Transverse colon (tissue), 4 donors: ENCODE measurements around the gene ARL14. TPM values are rescaled to one million over a fixed set of nuclear protein-coding genes. Genes with fewer than 3 reads are reported as not detected.

Experiments used
- DNase-seq: peaks from one replicate; pipeline ENCODE4 v3.0.0-alpha.2; 2019
- H3K27ac ChIP-seq, 4 donors: fragments of 200-600 bp; sonication (generic); 2 replicates each; pipeline ENCODE4 v1.5.1; 2016 to 2018; ENCODE audit warnings: inconsistent platforms in 4 of 4
- H3K27me3 ChIP-seq: fragments of 200-600 bp; sonication (generic); 2 replicates; pipeline ENCODE4 v1.5.1; 2017; ENCODE audit warnings: inconsistent platforms
- H3K36me3 ChIP-seq, 4 donors: fragments of 200-600 bp; sonication (generic); 2 replicates each; pipeline ENCODE4 v1.5.1; 2017 to 2019; ENCODE audit warnings: inconsistent platforms in 4 of 4
- H3K4me1 ChIP-seq, 4 donors: fragments of 200-600 bp; sonication (generic); 2 replicates each; pipeline ENCODE4 v1.5.1; 2017 to 2020; ENCODE audit warnings: inconsistent platforms in 4 of 4
- H3K4me3 ChIP-seq, 4 donors: fragments of 200-600 bp; sonication (generic); 1 replicate in 1 of 4; 2 replicates in 3 of 4; pipeline versions ENCODE4 v1.5.1 to v1.6.1; 2017 to 2019; ENCODE audit warnings: inconsistent platforms in 4 of 4
- H3K9me3 ChIP-seq, 2 donors: fragments of 200-600 bp; sonication (generic); 2 replicates each; pipeline ENCODE4 v1.5.1; 2017 to 2019; ENCODE audit warnings: inconsistent platforms in 2 of 2
- EP300 ChIP-seq: sonication (generic); formaldehyde crosslinking; IDR thresholded peaks from one replicate; pipeline ENCODE4 v1.6.1; 2017; ENCODE audit warnings: antibody characterized with exemption, low read depth
- POLR2A ChIP-seq: fragments of 450-650 bp; IDR thresholded peaks from one replicate; pipeline ENCODE4 v1.6.1; 2016; ENCODE audit warnings: antibody characterized with exemption, mild to moderate bottlenecking, moderate library complexity
- POLR2AphosphoS5 ChIP-seq, 3 donors: sonication (generic); formaldehyde crosslinking; IDR thresholded peaks; one replicate each; pipeline ENCODE4 v1.6.1; 2016; ENCODE audit warnings: antibody characterized with exemption in 3 of 3
- WGBS, 2 donors: methylation state at CpG; one replicate each; pipeline ENCODE4 v1.1.5; 2018; ENCODE audit warnings: low coverage in 1 of 2; 5-methylcytosine and 5-hydroxymethylcytosine counted together
- in situ Hi-C, 4 donors: fragments of 200-750 bp; cut with MboI; loops; one replicate each; pipeline versions ENCODE4 v1.15.0 to v1.15.1; 2017; ENCODE audit warnings: low sequenced_read_pairs in 3 of 4, low pct_ligation_motif_present in 1 of 4, low pct_unique_long_range_greater_than_20kb in 1 of 4
- intact Hi-C: fragments of 100-400 bp; cut with DNase I; formaldehyde crosslinking; loops from one replicate; pipeline ENCODE4 v1.15.1; 2023; ENCODE audit warnings: low total_unique reads
- total RNA-seq, 4 donors: library from RNA; depleted of rRNA; stranded (reverse); fragments of >200 nt; gene quantifications; one replicate each; pipeline ENCODE4 v1.1.0, GENCODE V29; 2016
- TF ChIP-seq, protein P1 (sequence below), 5 experiments: fragments of 200-600 bp in 3 of 5; fragments of 450-650 bp in 2 of 5; sonication (generic) in 3 of 5; IDR thresholded peaks; 1 replicate in 2 of 5; 2 replicates in 3 of 5; pipeline ENCODE4 v1.5.1; 2016 to 2017; ENCODE audit warnings: antibody characterized with exemption in 5 of 5, inconsistent platforms in 3 of 5, mild to moderate bottlenecking in 2 of 5, moderate library complexity in 1 of 5

The ARL14 gene
- total RNA-seq, 4 donors from 2014 or later, result 2.0 to 47.1 (median 27.8) TPM

DNA sequence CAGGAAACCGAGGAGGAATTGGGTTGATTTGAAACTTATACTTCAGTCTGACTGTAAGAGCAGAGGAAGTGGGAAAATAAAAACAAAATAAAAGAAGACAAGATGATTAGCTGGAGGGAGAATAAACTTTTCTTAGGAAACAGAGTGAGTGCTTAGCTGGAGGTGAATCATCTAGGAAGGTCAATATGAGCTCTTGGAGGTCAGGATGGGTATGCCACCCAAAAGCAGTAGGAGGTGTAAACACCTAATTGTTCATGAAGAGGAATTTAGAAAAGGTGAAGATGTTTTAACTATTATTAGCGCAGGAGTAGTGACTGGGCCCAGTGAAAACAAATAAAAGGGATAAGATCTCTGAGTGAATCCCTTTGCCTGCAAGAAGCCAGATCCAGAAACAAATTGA is 39.9 kb upstream of the ARL14 start:
- Histone ChIP-seq H3K4me3 (no peak overlapping the region), H3K27ac (no peak overlapping the region), H3K4me1 (no peaks in the 10 kb centered on the region), H3K36me3 (no peaks in the 10 kb centered on the region), H3K27me3 (no peaks in the 10 kb centered on the region), H3K9me3 (no peaks in the 10 kb centered on the region)
- 84 to 91% methylated on average over 2 of the region's 2 CpGs for WGBS, 2 donors
- intact Hi-C loops, result no loop called here
- TF ChIP-seq POLR2AphosphoS5 (IDR thresholded peaks at IDR 0.05) (no peak), EP300 (no peak), POLR2A (no peak)
- TF ChIP-seq, protein P1, sequence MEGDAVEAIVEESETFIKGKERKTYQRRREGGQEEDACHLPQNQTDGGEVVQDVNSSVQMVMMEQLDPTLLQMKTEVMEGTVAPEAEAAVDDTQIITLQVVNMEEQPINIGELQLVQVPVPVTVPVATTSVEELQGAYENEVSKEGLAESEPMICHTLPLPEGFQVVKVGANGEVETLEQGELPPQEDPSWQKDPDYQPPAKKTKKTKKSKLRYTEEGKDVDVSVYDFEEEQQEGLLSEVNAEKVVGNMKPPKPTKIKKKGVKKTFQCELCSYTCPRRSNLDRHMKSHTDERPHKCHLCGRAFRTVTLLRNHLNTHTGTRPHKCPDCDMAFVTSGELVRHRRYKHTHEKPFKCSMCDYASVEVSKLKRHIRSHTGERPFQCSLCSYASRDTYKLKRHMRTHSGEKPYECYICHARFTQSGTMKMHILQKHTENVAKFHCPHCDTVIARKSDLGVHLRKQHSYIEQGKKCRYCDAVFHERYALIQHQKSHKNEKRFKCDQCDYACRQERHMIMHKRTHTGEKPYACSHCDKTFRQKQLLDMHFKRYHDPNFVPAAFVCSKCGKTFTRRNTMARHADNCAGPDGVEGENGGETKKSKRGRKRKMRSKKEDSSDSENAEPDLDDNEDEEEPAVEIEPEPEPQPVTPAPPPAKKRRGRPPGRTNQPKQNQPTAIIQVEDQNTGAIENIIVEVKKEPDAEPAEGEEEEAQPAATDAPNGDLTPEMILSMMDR (IDR thresholded peaks at IDR 0.05), result no peak
- no peak for DNase-seq
- in situ Hi-C loops, result no loop called here

DNA sequence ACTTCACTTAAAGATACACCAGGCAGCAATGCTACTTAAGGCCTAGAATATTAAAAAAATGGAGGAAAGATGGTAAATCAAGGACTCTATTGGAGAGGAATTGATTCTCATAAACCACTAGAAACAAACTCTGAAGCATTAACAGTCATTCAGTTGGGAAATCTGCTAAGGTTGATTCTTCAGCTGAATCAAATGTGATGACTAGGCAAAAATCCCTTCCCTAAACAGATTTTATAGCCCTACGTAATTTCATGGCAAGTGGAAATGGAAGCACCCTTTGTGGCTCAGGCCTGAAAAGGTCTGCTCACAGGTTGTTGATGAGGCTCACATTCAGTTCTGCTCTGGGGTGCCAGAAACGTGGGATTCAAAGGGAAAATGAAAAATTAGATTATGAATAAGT is 38.8 kb upstream of the ARL14 start:
- in situ Hi-C loops (no loop called here), intact Hi-C loops (no loop called here)
- Histone ChIP-seq H3K27ac (no peak overlapping the region), H3K36me3 (no peaks in the 10 kb centered on the region), H3K4me3 (no peak overlapping the region), H3K4me1 (no peaks in the 10 kb centered on the region), H3K27me3 (no peaks in the 10 kb centered on the region), H3K9me3 (no peaks in the 10 kb centered on the region)
- DNase-seq, result no peak
- TF ChIP-seq, protein P1 (IDR thresholded peaks at IDR 0.05), result no peak
- TF ChIP-seq EP300 (no peak), POLR2AphosphoS5 (IDR thresholded peaks at IDR 0.05) (no peak), POLR2A (no peak)
- WGBS, 2 donors, result 44 to 52% methylated on average over 1 to 2 of the region's 2 CpGs

DNA sequence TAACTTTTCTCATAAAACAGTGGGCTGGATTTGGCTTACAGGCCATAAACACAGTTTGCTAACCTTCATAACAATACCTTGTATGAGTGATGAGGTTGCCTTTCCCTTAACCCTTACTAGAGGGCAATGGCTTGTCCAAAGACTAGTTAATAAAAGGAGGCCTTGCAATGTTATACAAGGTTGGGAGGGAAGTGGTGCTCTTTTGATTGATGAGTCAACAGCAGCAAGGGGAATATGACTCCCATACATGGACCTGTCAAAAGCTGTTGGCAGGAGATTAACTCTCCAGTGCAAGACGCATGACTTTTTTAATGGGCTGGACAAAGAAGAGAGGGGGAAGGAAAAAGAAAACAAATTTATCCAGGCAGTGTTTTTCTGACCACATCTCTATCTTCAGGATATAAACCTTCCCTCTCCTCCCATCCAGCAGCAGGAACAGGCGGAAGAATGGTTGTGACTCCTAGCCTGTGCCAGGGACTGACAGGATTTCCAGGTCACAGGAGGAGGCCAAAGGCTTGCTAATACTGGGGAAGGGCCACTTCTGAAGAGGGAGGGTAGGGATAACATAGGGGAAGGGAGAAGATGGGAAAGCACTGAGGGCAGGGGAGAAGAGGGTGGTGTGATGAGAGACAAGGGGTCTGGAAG is 35.2 kb upstream of the ARL14 start:
- WGBS, 2 donors, result 57 to 86% methylated on average over 1 to 2 of the region's 2 CpGs
- Histone ChIP-seq H3K9me3 (no peaks in the 10 kb centered on the region), H3K36me3 (no peaks in the 10 kb centered on the region), H3K4me3 (no peak overlapping the region), H3K27me3 (no peaks in the 10 kb centered on the region), H3K4me1 (no peaks in the 10 kb centered on the region), H3K27ac (no peak overlapping the region)
- no peak for DNase-seq
- in situ Hi-C loops, result no loop called here
- intact Hi-C loops, result no loop called here
- TF ChIP-seq EP300 (no peak), POLR2AphosphoS5 (IDR thresholded peaks at IDR 0.05) (no peak), POLR2A (no peak)
- TF ChIP-seq, protein P1 (IDR thresholded peaks at IDR 0.05), result no peak

DNA sequence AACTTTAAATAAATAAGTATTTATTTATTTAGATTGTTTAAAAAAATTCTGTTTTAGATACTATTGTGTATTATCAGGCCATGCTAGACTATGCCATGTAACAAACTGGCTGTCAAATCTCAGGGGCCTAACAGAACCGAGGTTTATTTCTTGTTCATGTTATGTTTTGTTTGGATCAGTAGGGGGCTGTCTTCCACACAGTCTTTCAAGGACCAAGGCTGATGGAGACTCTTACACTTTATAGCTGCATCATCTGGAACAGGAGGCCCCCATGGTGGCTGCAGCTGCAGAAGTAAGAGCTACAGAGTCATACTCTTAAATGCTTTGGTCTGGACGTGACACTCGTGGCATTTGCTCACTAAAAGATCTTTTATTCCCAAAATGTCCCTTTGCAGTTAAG is 33.0 kb upstream of the ARL14 start:
- H3K36me3 ChIP-seq, result no peaks in the 10 kb centered on the region
- no peak for TF ChIP-seq POLR2AphosphoS5 (IDR thresholded peaks at IDR 0.05)
- TF ChIP-seq EP300, result no peak
- TF ChIP-seq, protein P1 (IDR thresholded peaks at IDR 0.05), result no peak
- TF ChIP-seq POLR2A, result no peak
- H3K27me3 ChIP-seq, result no peaks in the 10 kb centered on the region
- no peak overlapping the region for H3K4me3 ChIP-seq
- in situ Hi-C loops, result no loop called here
- H3K27ac ChIP-seq, result no peak overlapping the region
- intact Hi-C loops, result no loop called here
- WGBS, 2 donors, result 65 to 67% methylated on average over 1 to 3 of the region's 3 CpGs
- H3K4me1 ChIP-seq, result no peaks in the 10 kb centered on the region
- no peaks in the 10 kb centered on the region for H3K9me3 ChIP-seq
- DNase-seq, result no peak
